ENCODE measurements around the gene KCNC4.

The KCNC4 gene

DNA sequence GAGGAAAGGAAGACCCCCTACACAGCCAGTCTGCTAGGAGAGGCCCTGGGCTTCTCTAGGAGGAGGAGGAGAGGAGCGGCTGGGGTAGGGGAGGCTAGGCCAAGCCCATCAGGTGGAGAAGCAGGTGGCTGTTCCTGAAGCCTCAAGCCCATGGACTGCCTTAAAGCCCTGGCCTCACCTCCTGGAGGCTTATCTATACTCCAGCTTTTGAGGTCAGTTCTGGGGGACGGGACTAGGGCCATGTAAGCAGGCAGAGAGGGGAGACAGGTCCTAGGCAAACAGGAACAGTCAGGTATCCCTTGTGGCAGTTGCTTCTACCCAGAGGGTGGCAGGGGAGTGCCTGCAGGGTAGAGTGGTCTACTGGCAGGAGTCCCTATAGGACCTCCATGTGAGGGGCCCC, 40.6 kb downstream of the KCNC4 start:
- no peak for DNase-seq (ENCODE audit: low read depth in 2 of 2, low spot score in 1 of 2)

DNA sequence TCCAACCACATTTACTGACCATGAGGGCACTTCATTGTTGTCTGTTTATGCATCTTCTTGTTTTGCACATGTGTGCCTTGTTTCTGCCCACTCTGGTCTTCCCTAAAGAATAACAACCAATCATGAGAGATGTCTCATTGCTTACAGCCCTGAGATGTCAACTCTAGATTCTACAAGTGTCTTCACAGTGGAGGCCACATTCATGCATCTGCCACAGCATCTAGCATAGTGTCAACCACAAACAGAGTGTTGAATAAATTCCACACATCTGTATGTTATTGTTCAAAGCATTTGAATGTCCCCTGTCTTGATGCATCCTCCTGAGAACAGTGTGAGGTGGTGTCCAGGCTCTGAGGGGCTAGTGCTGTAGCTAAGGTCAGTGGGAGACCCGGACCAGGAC, 43.1 kb downstream of the KCNC4 start:
- no peak for DNase-seq (ENCODE audit: low read depth in 2 of 2, low spot score in 1 of 2)

DNA sequence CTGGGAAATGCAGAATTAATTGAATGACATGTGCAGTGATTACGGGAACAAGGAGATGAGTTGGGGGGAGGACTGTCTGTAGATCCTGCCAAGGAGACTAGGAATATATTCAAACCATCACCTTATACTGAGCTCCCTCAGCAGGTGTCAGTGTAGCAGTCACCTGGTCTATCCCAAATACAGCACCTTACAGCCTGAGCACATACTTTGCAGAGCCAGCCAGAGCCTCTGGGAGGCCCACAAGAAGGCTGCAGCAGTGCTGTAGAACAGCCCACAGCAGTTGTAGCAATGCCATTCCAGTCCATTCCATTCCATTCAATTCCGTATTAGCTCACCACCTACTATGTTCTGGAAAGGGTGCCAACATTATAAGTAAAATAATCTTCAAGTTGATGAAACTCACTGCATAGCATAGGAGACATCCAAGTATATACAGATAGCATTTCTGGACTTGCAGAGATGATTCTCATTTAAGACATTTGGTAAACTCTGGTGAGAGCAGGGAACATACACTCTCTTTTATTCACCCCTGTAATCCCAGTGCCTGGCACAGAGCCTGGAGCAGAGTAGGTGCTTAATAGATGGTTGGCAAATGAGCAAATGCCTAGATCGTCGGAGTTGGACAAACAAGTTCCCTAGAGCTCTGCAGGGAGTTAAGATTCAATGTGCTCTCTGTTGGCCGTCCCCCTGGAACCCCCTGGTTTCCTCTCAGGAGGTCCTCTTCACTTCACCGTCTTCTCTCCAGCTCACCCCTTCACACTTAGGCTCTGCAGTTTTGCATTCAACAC, 44.7 kb downstream of the KCNC4 start:
- no peak for DNase-seq (ENCODE audit: low read depth in 2 of 2, low spot score in 1 of 2)

DNA sequence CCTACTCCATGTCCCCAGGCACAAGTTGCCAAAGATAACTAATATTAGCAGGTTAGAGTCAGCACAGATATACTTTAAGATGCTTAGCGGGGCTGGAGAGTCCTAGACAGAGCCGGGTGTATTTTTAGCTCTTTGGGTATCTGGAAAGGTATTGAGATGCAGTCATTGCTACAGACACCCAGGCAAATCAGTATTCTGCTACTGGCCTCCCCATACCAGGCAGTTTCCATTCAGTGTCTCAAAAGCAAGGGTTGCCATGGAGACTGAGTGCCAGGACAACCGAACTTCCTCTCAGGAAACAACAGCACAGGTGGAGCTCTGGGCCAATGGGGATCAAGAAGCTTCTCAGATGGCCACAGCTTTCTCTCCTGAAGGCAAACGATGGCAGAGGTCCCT, 45.3 kb downstream of the KCNC4 start:
- no peak for DNase-seq (ENCODE audit: low read depth in 2 of 2, low spot score in 1 of 2)

DNA sequence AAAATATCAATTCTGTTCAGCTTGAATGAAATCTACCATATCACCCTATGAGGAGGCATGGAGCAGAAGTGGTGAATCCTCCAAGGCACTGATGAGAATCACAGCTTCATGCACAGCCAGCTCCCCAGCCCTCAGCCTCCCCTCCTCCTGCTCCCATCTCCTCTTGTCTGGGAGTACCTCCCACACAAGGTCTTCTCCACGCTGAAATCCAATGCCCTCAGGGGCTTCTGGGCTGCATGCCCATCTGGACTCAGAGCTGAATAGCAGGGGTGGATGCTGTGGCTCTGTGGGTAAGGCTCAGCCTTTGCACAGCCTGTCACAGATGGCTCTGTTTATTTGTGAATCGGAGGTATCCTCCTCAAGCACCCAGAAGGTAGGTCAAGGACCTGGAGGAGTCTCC, 48.6 kb downstream of the KCNC4 start:
- DNase-seq (ENCODE audit: low read depth in 2 of 2, low spot score in 1 of 2) = no peak

DNA sequence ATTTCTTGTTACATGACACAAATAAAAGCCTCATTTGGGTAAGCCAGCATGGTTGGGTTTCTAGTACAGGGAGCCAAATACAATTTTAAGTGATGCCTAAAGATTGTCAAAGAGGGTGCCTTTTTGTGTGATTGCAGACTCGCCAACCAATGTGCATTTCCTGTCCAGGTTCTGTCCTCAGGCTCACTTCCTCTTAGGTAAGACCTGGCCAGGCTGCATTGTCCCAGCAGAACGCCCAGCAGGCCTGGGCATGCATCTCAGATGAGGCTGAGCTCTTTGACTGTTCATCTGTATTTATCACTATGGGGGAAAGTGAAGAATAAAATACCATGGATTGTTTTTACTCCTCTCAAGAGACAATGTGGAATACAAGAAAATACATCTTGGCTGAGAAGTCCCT, 49.7 kb downstream of the KCNC4 start:
- no peak for DNase-seq (ENCODE audit: low read depth in 2 of 2, low spot score in 1 of 2)
